D721Med (cell line): ENCODE data around the gene PCBP2.
A peak's percentile ranks its signal among the peaks of the same experiment; 100 is the strongest.

Source experiments
- DNase-seq: peaks from one replicate; pipeline ENCODE4 v3.0.0; 2011; ENCODE audit warnings: low spot score; ENCODE audit not compliant: insufficient read length
- FAIRE-seq: peaks from 2 replicates; lab custom pipeline; 2011; peaks lifted over from hg19 to GRCh38; lab: Jason Lieb, UNC
- CTCF ChIP-seq: IDR thresholded peaks from 2 replicates; pipeline ENCODE4 v1.5.1; 2012; ENCODE audit warnings: mild to moderate bottlenecking, control low read depth; ENCODE audit not compliant: insufficient read depth; ENCODE audit errors: missing control alignments

Gene PCBP2

GRCh38 chr12:53450936-53451335, 966 bp upstream of the PCBP2 start:
- TF ChIP-seq CTCF = no peak
- FAIRE-seq = no peak
- DNase-seq = no peak

- TF ChIP-seq CTCF = peak; percentile 23
- FAIRE-seq (no peak), DNase-seq (no peak)
These were observed 516 bp downstream of the PCBP2 start for GRCh38 chr12:53452159-53453077.

GRCh38 chr12:53453953-53454640, 2.2 kb downstream of the PCBP2 start:
- FAIRE-seq (no peak), DNase-seq (no peak)
- TF ChIP-seq CTCF = no peak

GRCh38 chr12:53454707-53455106, 2.8 kb downstream of the PCBP2 start:
- DNase-seq = peak; percentile 41
- TF ChIP-seq CTCF = no peak
- no peak for FAIRE-seq

- DNase-seq = no peak
- no peak for TF ChIP-seq CTCF
- no peak for FAIRE-seq
These were observed 4.9 kb downstream of the PCBP2 start for GRCh38 chr12:53456654-53457366.

GRCh38 chr12:53459097-53459496, 7.2 kb downstream of the PCBP2 start:
- no peak for FAIRE-seq
- no peak for DNase-seq
- TF ChIP-seq CTCF = no peak
